ENCODE data around the gene TRPC4.
"Not testable (repeated sequence)": the region's sequence is repeated elsewhere in the genome, so short reads cannot be mapped to it uniquely, and the experiment has no call there.

Gene TRPC4

DNA sequence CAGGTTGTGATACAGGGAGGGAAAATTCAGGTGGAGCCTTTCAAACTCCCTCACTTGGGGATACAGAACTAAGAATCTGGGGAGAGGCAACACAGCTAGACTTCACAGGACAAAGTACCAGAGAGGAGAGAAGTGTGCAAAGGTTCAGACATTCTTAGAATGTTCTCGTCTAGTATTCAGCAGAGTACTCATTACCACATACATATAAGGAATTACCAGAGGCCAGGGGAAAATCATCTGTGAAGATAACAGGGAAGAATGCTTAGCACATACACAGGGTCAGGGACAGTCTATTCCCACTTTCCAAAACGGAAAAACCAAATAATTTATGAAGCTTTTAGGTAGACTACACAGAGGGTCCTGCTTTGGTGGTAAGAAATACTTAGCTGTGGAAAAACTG lies 58.1 kb downstream of the TRPC4 start:
- no peak for DNase-seq

- DNase-seq = no peak
Measured at GRCh38 chr13:37806666-37807065, 62.9 kb downstream of the TRPC4 start.

- no peak for DNase-seq
Measured at GRCh38 chr13:37797631-37798030, 71.9 kb downstream of the TRPC4 start.

GRCh38 chr13:37796795-37797194 lies 72.8 kb downstream of the TRPC4 start:
- not testable (repeated sequence) for DNase-seq

- no peak for DNase-seq
Measured at GRCh38 chr13:37795326-37795725, 74.2 kb downstream of the TRPC4 start.

DNA sequence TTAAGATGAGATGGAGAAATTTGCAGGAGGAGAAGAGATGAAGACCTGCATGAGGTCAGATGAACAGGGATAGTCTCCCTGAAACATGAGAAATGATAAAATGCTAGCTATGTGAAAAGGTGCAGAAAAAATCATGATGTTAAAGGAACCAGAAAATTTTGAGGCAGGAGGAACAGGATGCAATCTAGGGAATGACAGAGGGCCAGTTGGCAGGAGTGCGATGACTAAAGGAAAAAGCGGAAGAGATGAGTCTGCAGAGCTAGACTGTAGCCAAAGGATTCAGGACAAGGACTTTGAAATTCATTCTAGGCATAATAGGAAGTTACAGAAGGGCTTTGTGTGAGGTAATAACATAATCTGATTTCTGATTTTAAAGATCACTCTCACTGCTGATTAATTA lies 77.9 kb downstream of the TRPC4 start:
- no peak for DNase-seq

DNA sequence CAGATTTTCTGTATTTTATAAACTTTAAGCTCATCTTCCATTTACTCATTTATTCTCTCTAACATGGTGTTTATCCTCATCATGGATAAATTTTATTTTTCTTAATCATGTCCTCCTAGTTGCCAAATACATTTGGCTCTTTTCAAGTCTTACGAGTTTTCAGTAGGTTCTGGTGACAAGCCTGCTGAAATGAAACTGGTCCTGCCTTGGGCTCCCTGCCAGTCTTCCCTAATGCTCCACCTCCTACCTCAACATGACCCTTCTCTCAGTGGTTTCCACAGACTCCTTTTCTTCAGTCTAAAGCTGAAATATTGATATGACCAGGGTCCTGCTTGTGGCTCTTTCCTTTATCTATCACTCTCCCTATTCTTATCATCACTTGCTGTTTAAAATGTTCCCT lies 81.2 kb downstream of the TRPC4 start:
- no peak for DNase-seq

GRCh38 chr13:37777676-37778075 lies 91.9 kb downstream of the TRPC4 start:
- DNase-seq = no peak

DNA sequence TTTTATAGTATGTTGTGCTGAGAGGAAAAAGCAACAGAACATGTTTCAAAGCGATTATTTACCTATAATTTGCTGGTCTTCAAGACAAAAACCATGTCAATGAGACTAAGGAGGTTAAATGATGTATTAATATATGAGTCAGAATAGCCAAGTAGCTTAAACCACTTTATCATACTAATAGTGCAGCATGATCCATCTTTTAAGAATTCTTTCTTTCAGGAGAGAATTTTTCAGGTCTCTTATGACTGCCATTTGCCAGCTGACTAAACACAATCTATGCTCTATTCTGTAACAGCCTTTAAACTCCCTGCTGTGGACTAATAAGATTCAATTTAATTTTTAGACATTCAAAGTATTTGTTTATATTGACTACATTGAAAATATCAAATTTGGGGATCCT lies 93.7 kb downstream of the TRPC4 start:
- no peak for DNase-seq

DNA sequence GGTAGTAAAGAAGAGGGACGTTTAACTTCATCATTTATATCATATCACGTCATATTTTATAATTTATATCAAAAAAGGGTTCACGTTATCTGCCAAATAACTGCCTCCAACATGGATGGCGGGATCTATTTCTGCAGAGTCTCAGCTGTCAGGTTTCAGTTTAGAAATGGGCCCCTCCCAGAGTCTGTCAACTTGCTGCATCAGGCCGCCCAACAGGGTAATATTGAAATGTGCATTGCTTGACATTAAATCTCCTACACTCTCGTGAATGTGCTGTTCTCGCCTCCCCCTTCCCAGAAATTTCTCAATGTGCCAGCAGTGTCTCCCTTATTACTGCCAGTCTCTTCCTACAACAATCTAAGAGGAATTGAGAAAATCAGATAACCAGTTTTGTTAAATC lies 96.9 kb downstream of the TRPC4 start:
- DNase-seq = no peak

DNA sequence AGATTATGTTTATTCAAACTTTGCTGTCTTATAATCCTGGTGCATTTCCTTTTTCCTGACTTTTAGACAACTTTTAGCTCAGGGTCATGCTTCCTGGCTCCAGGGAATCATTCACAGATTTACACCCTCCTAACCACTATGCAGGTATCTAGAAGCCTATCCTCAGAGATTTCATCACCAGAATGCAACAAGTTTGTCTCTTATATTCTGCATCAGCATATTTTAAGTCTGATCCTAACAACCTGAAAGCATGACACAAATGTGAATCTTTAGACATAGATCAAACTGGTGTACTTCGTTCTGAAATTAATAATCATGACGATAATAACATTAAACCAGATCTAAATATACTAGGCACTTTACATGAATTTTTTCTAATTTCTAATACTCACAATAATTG lies 100.0 kb downstream of the TRPC4 start:
- no peak for DNase-seq

DNA sequence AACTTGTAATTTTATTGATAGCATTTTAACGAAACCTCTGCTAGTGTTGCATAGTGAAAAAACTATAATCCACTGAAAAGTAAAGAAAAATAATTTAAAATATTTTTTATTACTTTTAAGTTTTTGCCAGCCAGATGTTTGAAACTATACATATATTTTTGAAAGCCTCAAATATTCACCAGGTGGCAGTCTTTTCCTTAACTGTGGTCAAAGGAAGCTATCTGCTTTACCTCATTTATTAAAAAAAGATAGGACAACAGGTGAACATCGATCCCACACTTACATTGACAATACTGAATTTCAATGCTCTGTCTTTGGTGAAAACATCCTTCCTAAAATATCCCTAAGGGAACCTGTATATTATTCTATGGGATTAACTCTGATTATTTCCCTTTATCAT lies 100.5 kb downstream of the TRPC4 start:
- DNase-seq = no peak

DNA sequence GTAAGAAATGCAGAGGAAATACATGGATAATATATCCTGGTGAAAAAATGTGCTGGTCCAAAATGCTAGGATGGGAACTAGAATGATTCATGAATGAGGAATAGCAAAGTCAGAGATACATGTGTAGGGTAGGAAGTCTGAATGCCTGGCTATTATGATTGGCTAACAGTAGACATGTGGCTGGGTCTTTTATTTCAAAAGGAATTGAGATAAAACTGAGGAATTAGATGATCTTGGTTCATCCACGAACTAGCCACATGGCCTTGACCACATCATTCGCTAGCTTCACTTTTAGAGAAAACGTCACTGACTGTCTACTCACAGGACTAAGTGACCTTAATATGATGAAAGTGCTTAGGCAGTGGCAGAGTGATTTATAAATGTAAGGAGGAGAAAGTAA lies 103.1 kb downstream of the TRPC4 start:
- DNase-seq = no peak

DNA sequence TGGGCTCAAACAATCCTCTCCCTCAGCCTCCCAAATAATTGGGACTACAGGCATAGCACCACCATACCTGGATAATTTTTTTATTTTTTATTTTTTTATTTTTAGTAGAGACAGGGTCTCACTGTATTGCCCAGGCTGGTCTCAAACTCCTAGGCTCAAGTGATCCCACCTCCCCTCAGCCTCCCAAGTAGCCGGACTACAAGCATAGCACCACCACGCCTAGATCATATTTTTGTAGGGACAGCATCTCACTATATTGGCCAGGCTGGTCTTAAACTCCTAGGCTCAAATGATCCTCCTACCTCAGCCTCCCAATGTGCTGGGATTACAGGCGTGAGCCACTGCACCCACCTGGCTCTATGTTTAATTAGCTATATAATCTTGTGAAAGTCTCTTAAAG lies 114.2 kb downstream of the TRPC4 start:
- no peak for DNase-seq

DNA sequence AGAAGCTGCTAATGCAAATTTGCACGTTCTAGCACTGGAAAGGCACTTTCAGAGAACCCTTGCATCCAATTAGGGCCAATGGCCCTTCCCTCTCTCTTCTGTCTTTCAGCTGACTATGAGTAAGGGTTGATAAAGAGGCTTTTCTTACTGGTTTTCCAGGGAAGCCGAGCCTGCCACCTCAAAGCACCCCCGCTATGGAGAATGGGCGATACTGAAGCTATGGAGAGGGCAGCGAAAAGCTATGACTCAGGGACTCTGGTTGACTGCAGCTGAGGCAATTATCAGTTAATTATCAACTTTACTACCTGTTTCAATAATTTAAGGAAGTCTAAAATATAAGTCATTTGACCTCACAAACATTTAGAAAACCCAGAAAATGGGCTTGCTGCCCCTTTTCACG lies 115.8 kb downstream of the TRPC4 start:
- no peak for DNase-seq

- DNase-seq = no peak
Measured at GRCh38 chr13:37752146-37752545, 117.4 kb downstream of the TRPC4 start.

DNA sequence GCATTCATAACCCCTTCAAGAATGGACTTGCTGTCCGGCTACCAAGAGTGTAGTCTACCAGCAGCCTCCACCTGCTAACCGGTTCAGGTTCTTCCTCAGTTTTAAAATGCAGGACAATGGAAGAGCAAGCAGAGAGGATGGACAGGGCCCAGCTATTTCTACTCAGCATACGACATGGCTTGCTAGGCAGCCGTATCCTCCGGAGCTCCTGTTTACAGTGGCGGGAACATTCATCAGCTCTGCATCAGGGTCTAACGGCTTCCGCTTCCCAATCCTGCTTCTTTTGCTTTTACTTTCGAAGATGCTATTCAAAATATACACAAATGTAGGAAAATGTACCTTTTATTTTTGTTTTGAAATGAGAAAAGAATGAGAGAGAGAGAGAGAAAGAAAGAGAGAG lies 118.5 kb downstream of the TRPC4 start:
- DNase-seq = no peak

DNA sequence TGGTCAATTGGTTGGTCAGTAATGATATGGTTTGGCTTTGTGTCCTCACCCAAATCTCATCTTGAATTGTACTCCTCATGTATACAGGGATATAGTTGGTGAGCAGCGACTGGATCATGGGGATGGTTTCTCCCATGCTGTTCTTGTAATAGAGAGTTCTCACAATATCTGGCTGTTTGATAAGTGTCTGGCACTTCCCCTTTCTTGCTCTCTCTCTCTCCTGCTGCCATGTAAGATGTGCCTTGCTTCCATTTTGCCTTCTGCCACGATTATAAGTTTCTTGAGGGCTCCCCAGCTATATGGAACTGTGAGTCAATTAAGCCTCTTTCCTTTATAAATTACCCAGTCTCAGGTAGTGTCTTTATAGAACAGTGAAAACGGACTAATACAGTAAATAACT lies 120.7 kb downstream of the TRPC4 start:
- DNase-seq = no peak

DNA sequence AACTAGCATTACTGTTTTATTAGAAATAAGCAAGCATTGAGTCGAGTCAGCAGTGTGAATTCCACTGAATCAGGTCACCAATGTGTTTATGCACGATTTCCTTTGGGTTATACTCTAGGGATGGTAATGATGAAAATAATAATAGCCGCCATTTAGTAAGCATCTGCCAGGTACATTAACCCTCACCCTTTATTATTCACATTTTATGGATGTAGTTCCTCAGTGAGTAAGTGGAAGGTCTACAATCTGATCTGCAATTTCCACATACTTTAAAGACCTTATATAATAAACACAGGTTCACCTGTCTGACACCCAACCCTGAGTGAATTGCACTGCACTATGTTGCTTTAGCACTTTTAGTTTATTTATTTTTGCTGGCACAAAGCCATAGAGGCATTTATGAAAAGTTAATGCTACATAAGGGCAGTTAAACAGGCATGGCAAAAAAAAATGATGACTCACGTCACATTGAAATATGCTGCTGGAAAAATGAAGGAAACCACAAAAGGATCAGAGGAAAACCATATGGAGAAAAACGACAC lies 122.4 kb downstream of the TRPC4 start:
- DNase-seq = no peak

DNA sequence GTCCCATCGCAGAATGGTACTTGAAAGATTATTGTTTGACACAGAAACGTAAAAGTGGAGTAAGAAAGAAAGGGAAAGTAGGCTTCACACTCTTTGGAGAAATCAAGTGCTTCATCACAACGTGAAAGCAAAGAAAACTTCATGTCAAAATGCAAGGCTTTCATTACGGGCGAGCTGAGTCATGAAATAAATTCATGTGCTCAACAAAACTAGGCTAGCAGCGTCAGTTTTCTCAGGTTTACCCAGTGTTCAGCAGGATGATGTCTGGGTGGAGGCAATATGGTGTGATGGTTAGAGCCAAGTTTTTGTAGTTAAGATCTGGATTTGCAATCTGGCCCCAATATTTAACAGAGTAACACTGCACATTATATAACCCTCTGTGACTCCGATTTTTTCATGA lies 128.0 kb downstream of the TRPC4 start:
- no peak for DNase-seq

GRCh38 chr13:37736045-37736444 lies 133.5 kb downstream of the TRPC4 start:
- no peak for DNase-seq

DNA sequence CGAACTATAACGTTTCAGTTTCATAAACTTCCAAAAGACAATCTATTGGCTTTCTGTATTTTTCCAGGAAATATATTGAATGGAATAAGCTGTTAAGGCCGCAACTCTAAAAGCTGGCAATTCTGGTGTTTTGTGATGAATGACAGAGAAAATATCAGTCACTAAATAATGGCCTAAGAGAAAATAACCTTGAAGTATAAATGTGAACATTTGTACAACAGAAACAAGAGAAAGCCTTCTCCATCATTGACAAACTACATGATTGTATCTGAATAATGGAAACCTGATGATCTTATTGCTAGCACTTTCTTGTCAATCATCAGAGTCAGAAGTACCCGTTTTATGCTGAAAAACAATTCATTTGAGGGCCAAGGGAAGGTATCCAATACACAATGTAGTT lies 134.3 kb downstream of the TRPC4 start:
- no peak for DNase-seq

DNA sequence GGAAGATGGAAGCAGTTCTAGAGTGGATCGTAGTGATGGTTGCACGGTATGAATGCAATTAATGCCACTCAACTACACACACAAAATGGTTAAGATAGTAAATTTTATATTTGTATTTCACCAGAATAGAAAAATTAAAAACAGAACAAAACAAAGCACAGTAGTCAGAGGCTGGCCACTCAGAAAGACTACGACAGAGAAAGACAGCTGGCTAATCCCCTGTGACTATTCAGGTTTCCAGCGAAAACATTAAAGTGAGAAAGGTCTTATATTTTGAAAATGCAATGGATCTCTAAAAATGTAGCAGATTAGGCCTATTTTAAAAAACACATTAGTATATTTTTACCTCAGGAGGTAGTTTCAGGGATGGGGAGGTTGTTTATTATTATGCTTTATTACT lies 139.7 kb downstream of the TRPC4 start:
- DNase-seq = no peak

- no peak for DNase-seq
Measured at GRCh38 chr13:37716420-37717195, 153.0 kb downstream of the TRPC4 start.

DNA sequence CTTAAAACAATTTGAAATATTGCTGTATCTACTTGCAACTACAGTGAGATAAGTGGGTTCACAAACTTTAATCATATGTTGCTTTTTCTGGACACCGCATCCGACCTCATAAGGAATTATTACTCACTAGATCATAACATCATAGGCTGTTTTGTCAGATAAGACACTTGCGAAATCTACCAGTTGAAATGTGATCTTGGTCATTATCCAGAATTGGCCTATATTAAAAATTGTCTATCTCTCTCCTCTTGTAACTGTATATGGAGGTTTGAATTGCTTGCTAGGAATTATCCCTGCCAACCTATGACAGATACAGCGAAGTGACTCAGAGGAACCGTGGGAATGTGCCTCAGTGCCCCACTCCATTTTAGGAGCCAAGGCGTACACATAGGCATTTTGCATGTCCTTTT lies 154.0 kb downstream of the TRPC4 start:
- DNase-seq = no peak

All from inflammatory macrophage treated with lipopolysaccharide for 4 hours (primary cell).